ENCODE data around the gene NRF1. TPM values are rescaled to one million over a fixed set of nuclear protein-coding genes. Genes with fewer than 3 reads are reported as not detected.
"Not testable (repeated sequence)": the region's sequence is repeated elsewhere in the genome, so short reads cannot be mapped to it uniquely, and the experiment has no call there.

The NRF1 gene
- total RNA-seq, 2 donors from 2014 or later: 15.3 to 22.5 TPM

DNA sequence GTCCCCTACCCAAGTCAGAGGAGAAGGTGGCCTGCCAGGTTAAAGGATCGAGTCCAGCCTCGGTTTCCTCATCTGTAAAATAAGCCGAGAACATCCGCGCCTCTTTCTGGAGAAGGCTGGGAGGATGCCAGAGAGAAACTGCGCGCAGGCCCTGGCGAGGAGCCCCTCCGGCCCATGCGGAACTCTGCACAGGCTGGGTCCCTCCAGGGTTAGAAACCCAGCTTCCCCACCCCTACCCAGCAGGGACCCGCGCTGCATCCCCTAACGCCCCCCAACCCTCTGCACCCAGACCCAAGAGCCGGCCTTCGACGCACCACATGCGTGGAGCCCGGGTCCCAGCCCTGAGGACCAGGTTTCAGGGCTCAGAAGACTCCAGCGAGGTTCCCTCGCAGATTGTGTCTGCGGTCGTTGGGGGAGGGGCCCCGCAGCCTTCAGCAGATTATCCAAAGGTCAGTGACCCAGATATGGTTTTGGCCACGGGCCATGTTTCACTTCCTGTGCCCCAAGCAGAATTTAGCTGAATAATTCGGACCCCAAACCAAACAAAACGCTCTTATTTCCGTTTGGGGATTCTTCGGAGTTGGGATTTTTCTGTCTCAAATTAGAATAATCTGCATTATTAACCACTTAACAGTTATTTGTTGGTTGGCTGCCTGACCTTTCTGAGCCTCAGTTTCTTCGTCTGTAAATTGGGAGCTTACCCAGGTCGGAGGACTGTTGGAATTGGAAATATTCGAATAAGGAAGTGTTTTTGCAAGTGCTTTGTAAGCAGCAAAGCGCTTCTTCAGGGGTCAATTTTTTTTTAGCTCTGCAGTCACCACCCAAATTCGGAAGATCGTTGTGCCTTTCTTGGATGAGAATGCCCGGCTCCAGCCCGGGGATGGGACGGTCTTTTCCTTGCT is 173.5 kb downstream of the NRF1 start:
- no peak for ATAC-seq (replicated peaks)
- peaks cover 60% of the 10 kb centered on the region for H3K27me3 Mint-ChIP-seq
- peaks cover 23% of the 10 kb centered on the region for H3K36me3 Mint-ChIP-seq (ENCODE audit: low read depth)
- H3K4me3 Mint-ChIP-seq: peak overlapping the region; percentile 49
- no peak overlapping the region for H3K27ac Mint-ChIP-seq
- H3K4me1 Mint-ChIP-seq: peaks cover 17% of the 10 kb centered on the region
- no peaks in the 10 kb centered on the region for H3K9me3 Mint-ChIP-seq

DNA sequence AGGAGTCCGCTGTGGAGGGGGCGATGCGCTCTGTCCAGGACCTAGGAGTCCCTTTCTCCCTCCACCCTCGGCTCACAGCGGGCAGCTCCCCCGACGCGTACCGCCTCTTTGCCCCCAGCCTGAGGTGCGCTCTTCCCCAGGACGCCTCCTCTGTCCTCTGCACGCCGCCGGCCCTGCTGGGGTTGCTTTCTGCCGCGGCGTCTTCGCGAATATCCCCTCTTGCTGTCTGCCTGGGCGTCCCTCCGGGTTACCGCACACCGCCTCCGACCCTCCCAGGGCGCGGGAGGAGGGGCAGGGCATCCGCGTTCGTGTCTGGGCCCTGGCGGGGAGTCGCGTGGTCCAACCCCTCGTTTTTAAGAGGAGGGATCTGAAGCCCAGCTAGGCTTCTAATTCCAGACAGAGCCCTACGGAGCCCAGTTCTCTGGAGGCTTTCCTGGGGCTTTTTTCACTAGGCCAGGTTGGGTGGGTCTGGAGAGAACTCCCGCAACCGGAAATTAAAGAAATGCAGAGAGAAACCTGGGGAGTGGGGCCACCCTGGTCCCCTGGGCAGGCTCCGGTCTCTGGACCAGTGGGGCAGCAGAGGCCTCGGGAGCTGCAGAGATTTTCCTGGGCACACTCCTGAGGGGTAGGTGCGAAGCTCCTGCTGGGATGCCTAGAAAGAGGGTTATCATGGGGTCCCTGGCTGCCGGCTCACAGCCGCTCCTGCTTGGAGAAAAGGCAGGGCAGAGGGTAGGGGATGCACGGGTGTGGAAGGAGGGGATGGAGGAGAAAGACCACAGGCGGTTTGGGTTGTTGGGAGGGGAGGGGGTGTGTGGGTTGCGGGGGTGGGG is 174.4 kb downstream of the NRF1 start:
- Mint-ChIP-seq H3K36me3 (ENCODE audit: low read depth) (peaks cover 23% of the 10 kb centered on the region), H3K27ac (no peak overlapping the region), H3K9me3 (no peaks in the 10 kb centered on the region), H3K27me3 (peaks cover 63% of the 10 kb centered on the region), H3K4me1 (peaks cover 17% of the 10 kb centered on the region), H3K4me3 (peak overlapping the region; percentile 49)
- no peak for ATAC-seq (replicated peaks)

DNA sequence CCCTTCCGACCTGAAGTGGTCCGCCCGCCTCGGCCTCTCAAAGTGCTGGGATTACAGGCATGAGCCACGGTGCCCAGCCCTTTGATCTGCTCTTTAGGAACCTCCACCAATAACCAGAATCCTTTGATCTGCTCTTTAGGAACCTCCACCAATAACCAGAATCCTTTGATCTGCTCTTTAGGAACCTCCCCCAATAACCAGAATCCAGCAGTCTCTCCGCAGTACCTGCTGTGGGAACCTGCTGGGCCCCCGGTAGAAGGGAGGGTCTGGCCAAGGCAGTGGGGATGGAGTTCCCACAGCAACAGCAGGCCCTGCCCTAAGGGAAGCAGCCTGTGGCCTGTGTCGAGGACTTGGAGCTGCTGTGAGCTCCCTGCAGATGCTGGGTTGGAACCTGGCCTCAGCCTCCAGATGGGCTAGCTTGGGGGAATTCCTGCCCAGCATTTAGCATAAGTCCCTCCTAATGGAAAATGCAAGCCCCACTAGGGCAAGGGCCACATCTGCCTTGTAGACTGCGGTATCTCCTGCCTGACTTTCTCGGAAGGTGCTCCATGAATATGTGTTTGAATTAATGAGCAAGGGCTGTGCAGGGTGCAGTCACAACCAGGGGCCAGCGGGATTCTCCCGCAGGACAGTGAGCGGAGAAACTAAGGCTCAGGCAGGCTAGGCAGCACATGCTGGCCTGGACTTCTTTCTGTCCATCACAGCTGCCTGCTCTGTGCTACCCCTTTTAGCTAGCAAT is 175.5 kb downstream of the NRF1 start:
- Mint-ChIP-seq H3K27me3 (peaks cover 61% of the 10 kb centered on the region), H3K4me1 (peaks cover 12% of the 10 kb centered on the region), H3K36me3 (ENCODE audit: low read depth) (peaks cover 19% of the 10 kb centered on the region), H3K4me3 (peak overlapping the region; percentile 49), H3K9me3 (no peaks in the 10 kb centered on the region), H3K27ac (no peak overlapping the region)
- ATAC-seq (replicated peaks): no peak

DNA sequence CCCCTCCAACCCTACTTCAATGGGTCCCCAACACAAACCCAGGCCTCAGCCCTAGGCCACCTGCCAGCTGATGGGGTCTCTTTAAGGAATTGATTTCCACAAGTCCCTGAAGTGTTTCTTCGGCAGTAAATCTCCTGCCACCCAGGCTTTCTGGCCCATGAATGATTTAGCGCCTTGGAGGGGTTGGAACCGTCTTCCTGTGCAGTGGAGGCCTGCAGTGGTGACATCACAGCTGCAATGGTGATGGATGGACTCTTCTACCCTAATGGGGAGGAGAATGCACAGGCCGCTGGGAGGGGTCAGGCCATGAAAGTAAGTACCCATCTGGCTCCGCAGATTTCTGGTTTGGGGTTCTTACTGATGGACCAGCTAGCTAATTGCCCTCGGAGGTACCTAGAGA is 177.5 kb downstream of the NRF1 start:
- Mint-ChIP-seq H3K4me3 (no peak overlapping the region), H3K27me3 (peaks cover 44% of the 10 kb centered on the region), H3K36me3 (ENCODE audit: low read depth) (peaks cover 8% of the 10 kb centered on the region), H3K27ac (no peak overlapping the region), H3K4me1 (no peaks in the 10 kb centered on the region), H3K9me3 (no peaks in the 10 kb centered on the region)
- no peak for ATAC-seq (replicated peaks)

DNA sequence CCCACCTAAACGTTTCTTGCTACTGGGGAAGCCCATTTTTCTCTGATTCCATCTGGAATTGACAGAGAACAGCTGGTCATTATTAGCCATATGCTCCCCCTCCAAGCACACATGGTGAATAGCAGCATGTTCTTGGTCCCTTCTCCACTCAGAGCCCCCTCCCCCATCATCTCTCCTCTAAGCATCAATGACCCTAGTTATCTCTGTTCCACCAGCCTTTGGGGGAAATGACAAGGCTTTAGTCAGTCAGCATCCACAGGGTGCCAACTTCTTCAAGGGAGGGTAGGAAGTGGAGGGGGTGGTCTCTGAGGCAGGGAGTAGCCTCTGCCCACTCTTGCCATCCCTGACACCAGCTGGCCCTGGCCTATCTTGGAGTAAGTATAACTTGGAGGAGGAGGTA is 178.1 kb downstream of the NRF1 start:
- no peak overlapping the region for H3K4me3 Mint-ChIP-seq
- H3K27me3 Mint-ChIP-seq: peaks cover 44% of the 10 kb centered on the region
- H3K9me3 Mint-ChIP-seq: no peaks in the 10 kb centered on the region
- no peaks in the 10 kb centered on the region for H3K4me1 Mint-ChIP-seq
- no peak overlapping the region for H3K27ac Mint-ChIP-seq
- peaks cover 8% of the 10 kb centered on the region for H3K36me3 Mint-ChIP-seq (ENCODE audit: low read depth)
- ATAC-seq (replicated peaks): no peak

DNA sequence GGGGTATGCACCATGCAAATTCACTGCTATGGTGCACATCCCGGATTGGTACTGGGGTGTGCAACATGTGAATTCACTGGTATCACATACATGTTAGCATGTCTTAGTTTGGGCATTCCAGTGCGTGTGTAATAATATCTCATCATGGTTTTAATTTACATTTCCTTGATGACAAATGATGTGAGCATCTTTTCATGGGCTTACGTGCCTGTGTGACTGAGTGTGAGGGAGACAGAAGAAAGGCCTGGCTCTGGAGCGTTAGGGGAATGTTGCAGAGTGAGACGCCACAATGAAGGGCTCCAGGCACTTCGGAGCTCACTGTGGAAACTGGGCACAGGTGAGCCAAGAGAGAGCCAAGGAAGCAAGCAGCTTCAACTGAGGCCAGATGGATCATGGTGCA is 178.6 kb downstream of the NRF1 start:
- H3K27me3 Mint-ChIP-seq: peaks cover 40% of the 10 kb centered on the region
- H3K4me1 Mint-ChIP-seq: no peaks in the 10 kb centered on the region
- no peak overlapping the region for H3K4me3 Mint-ChIP-seq
- H3K9me3 Mint-ChIP-seq: no peaks in the 10 kb centered on the region
- H3K27ac Mint-ChIP-seq: no peak overlapping the region
- no peak for ATAC-seq (replicated peaks)
- H3K36me3 Mint-ChIP-seq (ENCODE audit: low read depth): peaks cover 7% of the 10 kb centered on the region

DNA sequence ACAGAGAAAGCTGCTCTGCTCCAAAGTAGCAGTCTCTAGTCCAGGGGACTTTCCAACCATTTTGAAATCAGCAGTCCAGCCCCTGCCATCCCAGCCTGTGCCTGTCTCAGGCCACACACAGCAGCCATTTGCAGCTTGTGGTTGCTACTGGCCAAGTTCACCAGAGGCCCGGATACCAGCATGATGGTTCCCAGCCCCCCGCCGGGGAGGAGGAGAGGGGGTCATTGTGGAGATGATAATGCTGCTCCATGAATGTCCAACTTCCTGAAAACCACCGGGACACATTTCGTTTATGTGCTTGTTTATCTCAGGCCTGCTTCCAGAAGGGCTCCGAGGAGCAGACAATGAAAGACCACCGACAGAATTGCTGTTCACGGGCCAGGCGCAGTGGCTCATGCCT is 181.2 kb downstream of the NRF1 start:
- H3K27ac Mint-ChIP-seq: no peak overlapping the region
- ATAC-seq (replicated peaks): no peak
- no peaks in the 10 kb centered on the region for H3K4me1 Mint-ChIP-seq
- no peaks in the 10 kb centered on the region for H3K9me3 Mint-ChIP-seq
- H3K36me3 Mint-ChIP-seq (ENCODE audit: low read depth): no peaks in the 10 kb centered on the region
- H3K4me3 Mint-ChIP-seq: no peak overlapping the region
- H3K27me3 Mint-ChIP-seq: peaks cover 14% of the 10 kb centered on the region

DNA sequence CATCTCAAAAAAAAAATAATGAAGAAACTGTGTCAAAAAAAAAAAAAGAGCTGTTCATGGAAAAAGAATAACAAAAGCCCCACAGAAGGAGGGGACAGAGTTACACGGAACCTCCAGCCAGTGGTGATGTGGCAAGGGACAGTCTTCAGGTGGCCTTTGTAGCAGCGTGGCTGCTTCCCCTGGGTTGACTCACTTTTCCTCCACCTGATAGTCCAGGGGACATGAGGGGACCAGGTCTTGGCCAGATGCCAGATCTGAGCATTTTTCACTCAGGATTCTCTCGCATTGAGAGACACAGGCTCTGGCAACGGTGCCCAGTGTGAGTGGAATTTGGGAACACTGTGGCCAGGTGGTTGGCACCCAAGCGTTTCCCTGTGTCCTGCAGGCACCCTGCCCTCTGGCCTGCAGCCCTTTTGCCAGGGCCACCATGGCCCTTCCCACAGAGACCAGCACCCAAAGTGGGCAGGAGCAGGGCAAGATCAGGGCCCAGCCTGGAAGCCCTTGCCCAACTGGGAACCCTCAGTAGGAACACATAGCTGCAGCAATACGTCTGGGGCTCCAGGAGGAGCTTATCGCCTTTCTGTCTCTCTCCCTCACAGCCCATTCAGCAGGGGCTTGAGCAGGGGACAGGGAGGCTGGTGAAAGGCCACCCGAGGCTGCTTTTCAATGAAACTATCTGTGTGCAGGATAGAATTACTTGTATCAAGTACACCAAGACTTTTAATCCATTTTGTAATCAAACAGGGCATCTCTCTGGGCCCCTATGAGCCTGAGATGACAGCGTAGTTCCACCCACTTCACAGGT is 182.2 kb downstream of the NRF1 start:
- no peak for ATAC-seq (replicated peaks)
- H3K9me3 Mint-ChIP-seq: no peaks in the 10 kb centered on the region
- H3K36me3 Mint-ChIP-seq (ENCODE audit: low read depth): no peaks in the 10 kb centered on the region
- no peaks in the 10 kb centered on the region for H3K4me1 Mint-ChIP-seq
- H3K4me3 Mint-ChIP-seq: no peak overlapping the region
- H3K27ac Mint-ChIP-seq: no peak overlapping the region
- peaks cover 13% of the 10 kb centered on the region for H3K27me3 Mint-ChIP-seq

DNA sequence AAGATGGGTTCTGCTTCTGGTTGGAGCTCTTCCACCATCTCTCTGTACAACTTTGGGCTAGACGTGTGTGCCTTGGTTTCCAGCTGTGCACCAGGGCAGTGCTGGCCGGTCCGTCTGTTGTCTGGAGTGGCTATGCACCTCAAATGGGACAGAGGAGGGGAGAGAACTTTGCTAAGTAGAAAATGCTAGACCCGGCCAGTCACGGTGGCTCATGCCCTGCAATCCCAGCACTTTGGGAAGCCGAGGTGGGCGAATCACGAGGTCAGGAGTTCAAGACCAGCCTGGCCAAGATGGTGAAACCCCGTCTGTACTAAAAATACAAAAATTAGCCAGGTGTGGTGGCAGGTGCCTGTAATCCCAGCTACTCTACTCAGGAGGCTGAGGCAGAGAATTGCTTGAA is 182.9 kb downstream of the NRF1 start:
- H3K4me3 Mint-ChIP-seq; ATAC-seq (replicated peaks); H3K36me3 Mint-ChIP-seq (ENCODE audit: low read depth); H3K9me3 Mint-ChIP-seq; H3K4me1 Mint-ChIP-seq; H3K27ac Mint-ChIP-seq: not testable (repeated sequence)
- H3K27me3 Mint-ChIP-seq: peaks cover 11% of the 10 kb centered on the region

DNA sequence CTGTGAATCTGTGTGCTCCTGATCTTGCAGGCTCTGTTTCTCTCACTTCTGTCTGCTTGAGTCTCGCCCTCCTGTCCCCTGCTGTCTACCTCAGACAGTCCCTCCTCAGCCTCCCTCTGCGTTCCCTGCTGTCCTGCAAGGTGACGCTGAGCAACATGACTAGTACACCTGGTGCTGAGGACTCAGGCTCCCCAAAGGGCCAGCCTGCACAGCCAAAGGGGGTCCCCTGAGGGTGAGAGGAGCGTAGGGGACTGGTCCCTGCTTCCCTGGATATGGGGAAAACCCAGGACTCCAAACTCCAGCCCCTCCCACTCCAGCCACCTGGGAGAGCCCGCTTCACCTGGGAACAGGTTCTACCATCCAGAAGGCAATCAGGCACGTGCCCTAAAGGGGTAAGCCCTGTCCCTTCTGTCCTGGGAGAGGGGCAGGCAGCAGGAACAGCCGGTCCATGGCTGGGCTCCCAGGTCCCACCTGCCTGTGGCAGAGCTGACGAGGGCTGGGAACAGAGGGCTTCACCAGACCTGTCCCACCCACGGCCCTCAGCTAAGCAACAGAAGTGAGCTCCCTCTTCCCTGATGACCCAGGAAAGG is 184.8 kb downstream of the NRF1 start:
- Mint-ChIP-seq H3K4me3 (no peak overlapping the region), H3K9me3 (no peaks in the 10 kb centered on the region), H3K27me3 (peaks cover 2% of the 10 kb centered on the region), H3K36me3 (ENCODE audit: low read depth) (no peaks in the 10 kb centered on the region), H3K27ac (no peak overlapping the region), H3K4me1 (no peaks in the 10 kb centered on the region)
- ATAC-seq (replicated peaks): no peak

DNA sequence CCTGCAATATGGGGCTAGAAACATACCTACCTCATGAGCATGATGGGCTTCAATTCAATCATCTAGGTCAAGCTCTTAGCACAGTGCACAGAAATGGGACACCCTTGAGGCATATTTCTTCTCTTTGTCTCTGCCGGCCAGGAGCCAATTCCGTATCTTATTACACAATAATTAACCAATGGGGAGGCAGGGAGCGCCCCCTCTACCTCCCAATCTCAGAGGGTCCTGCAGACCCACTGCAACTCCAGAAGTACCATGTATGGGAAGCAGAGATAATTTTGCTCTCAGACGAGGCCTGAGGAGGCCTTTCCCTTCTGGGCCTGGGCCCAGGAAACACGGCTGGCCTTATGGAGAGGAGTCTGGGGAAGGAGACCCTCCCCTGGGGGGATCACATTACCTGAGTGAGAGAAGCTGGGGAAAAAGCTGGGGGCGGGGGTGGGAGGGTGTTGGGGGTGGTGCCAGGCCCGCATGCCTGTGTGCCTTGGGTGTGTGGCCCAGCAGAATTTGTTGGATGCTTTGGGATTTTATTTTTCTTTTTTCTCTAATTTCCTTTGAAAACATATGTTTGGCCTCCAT is 185.8 kb downstream of the NRF1 start:
- H3K27me3 Mint-ChIP-seq: no peaks in the 10 kb centered on the region
- H3K27ac Mint-ChIP-seq: no peak overlapping the region
- H3K4me3 Mint-ChIP-seq: no peak overlapping the region
- ATAC-seq (replicated peaks): no peak
- no peaks in the 10 kb centered on the region for H3K9me3 Mint-ChIP-seq
- no peaks in the 10 kb centered on the region for H3K36me3 Mint-ChIP-seq (ENCODE audit: low read depth)
- no peaks in the 10 kb centered on the region for H3K4me1 Mint-ChIP-seq

DNA sequence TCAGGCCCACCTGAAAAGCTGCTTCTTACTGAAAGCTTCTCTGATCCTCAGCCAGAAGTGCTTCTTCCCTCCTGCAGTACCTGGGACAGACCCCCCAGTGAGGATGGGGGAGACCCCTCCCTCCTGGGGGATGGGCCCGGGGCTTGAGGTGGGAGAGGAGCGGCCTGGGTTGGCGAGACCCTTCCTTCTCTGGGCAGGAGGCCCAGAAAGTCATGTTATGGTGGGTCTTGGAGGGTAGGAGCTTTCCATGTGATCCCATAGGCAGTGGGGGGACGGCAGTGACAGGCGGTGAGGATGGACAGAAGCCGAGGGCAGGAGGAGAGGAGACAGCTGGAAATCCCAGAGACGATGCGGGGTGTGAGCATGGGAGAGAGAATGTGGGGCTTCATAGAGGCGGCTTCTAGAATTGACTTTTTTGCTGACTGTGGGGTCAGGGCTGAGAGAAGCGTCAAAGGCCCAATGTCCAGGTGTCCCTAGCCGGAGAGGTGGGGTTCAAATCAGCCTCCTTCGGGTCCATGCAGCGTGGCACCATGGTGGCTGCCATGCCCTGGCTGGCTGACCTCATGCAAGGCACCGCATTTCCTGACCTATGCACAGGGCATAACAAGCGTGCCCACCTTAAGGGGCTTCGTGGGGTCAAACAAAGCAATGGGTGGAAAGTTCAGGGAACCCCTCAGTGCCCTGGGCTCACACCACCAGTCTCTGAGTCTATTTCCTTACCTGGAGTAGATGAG is 187.3 kb downstream of the NRF1 start:
- H3K9me3 Mint-ChIP-seq: no peaks in the 10 kb centered on the region
- H3K4me3 Mint-ChIP-seq: no peak overlapping the region
- no peaks in the 10 kb centered on the region for H3K27me3 Mint-ChIP-seq
- ATAC-seq (replicated peaks): no peak
- no peaks in the 10 kb centered on the region for H3K4me1 Mint-ChIP-seq
- H3K27ac Mint-ChIP-seq: no peak overlapping the region
- H3K36me3 Mint-ChIP-seq (ENCODE audit: low read depth): no peaks in the 10 kb centered on the region
